GM21825 (cell line): ENCODE data around the gene IRAK1BP1.
"Not testable (repeated sequence)": the region's sequence is repeated elsewhere in the genome, so short reads cannot be mapped to it uniquely, and the experiment has no call there.

Experiments used
- ATAC-seq: cut with Tn5 transposase; IDR thresholded peaks from one replicate; pipeline ENCODE4 v1.9.1; 2021; ENCODE audit warnings: mild to moderate bottlenecking, moderate library complexity; ENCODE audit not compliant: unreplicated experiment

The IRAK1BP1 gene, protein sequence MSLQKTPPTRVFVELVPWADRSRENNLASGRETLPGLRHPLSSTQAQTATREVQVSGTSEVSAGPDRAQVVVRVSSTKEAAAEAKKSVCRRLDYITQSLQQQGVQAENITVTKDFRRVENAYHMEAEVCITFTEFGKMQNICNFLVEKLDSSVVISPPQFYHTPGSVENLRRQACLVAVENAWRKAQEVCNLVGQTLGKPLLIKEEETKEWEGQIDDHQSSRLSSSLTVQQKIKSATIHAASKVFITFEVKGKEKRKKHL

DNA sequence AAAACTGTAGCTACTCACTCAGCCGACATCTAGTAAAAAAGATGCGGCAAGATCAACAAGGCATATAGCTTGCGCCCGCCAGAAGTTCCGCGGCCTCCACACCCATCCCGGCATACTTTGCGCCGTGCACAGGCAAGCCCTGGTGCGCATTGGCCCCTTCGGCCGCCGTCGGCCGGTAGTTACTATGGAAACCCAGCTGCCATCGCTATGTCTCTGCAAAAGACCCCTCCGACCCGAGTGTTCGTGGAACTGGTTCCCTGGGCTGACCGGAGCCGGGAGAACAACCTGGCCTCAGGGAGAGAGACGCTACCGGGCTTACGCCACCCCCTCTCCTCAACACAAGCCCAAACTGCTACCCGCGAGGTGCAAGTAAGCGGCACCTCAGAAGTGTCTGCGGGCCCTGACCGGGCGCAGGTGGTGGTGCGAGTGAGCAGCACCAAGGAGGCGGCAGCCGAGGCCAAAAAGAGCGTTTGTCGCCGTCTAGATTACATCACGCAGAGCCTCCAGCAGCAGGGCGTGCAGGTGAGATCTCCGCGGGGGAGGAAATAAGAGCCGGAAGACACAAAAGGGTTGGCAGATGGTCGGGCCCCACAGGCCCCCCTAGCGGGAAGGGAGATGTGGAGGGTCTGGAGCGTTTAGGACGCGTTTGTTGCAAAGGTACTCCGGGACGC is at the start of gene IRAK1BP1:
Gene IRAK1BP1, plus strand, starts transcription at position 182 of the 671 bp plus-strand sequence. Its CDS starts 26 bp downstream, at position 208.
- ATAC-seq: peak; percentile 96

DNA sequence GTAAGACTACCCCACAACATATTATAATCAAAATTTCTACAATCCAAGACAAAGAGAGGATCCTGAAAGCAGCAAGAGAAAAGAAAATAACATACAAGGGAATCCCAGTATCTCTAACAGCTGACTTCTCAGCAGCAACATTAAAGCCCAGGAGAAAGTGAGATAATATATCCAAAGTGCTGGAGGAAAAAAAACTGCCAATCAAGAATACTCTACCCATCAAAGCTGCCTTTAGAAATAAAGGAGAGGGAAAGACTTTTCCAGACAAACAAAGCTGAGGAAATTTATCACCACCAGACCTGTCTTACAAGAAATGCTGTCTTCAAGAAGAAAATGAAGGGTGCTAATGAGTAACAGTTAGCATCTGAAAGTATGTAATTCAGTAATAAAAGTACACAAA is 43.3 kb upstream of the IRAK1BP1 start:
- no peak for ATAC-seq

DNA sequence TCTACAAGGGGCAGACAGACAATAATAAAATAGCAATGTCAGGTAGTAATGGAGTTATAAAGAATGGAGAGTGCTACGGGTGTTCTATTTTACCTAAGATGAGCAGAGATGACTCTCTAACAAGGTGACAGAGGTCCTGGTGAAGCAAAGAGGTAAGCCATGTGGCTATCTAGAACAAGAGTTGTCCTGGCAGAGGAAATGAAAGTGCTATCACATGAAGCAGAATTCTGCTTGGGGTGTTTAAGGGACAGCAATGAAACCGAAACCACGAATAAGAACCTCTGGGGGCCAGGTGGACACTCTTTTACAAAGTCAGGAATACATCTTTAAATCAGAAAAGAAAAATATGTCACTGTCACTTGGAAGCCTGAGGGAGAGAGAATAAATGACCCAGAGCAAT is 37.9 kb upstream of the IRAK1BP1 start:
- ATAC-seq: no peak

DNA sequence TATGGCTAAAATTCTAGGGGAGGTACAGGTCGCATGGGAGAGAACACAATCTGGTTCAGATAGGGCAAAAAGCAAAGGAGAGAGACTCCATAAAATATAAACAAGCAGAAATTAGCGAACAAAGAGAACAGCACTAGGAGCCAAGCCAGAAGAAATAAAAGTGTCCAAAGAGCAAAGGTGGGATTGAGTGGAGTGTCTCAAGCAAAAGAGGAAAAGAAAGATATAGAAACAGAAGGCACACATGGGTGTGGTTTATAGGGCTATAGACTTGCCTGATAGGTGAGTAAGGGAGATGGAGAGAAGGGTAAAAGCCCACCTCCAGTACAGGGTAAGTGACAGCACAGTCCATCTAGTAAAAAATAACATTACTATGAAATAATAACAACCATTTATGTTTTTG is 36.5 kb upstream of the IRAK1BP1 start:
- ATAC-seq: no peak

DNA sequence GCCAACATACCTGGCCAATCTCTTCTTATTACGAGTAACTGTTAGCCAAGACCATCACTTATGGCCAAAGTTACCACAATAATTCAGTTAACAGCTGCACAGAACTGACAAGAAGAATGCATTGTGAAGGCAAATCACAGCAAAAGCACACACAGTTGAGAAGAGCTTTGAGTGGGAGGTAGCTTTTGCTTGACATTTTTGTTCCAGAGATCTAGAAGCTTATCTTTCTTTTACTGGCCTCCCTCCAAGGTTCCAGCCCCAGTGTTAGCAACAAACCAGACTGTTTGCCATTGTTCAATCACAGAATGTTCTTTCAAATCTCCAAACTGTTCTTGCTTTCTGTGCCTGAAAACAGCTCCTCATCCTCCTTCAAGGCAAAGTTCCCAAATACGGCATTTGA is 35.9 kb upstream of the IRAK1BP1 start:
- ATAC-seq: no peak

DNA sequence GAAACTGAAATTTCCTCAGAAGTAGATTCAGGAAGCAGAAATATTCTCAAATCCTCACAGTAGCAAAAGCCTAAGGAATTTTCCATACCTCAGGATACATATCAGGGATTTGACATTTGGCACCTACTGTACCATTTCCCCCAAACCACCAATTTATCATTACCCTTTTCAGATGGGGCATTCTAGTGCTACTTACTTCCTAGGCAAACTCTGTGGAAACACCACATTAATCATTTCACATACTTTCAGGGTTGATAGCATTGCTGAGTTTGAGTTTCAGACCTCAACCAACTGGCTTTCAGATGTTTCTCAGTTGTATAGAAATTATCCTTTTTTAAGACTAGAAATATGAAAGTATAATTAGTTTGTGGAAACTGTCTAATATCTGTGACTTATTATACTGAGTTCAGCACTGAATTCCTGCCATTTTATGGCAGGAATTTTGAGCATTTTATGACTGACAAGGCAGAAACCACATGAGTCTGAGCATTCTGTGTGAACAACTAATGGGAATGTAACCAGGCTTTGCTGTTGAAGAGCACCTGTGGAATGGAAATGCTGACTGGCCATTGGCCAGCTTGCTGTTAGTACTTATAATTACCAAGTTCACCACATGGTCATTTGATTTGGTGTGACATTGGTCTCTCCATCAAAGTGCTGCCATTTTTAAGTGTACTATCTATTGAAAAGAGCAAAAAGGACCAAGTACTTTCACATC is 35.1 kb upstream of the IRAK1BP1 start:
- no peak for ATAC-seq

DNA sequence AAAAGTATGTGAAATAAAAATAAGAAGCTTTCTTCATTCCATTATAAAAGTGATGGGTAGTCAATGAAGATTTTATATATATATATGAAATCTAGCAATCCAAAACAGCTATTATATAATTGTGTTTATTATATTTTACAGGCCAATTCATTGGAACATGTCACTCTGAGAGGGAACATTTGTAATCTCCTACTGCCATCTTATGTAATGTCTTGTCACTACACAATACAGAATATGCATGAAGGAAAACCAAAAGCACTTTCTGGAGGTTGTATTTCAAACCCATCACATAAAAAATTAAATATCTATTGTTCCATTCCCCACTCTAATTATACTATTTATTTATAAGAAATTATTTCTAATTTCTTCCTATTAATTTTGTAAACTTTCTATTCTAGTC is 31.5 kb upstream of the IRAK1BP1 start:
- no peak for ATAC-seq

DNA sequence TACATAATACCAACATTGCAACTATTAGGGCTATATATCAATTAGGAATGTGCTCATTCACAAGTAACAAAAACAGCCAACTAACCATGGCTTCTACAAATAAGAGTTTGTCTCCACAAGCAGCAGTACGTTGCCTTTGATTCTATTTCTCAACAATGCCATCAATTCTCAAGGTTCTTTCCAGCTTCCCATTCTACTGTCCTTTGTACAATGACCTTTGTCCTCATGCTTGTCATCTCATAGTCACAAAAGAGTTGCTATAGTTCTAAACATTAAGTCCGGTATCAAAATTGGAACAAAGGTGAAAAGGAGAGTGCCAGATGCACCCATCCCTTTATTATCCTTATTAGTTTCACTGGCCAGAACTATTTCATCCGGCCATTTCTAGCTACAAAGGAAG is 30.8 kb upstream of the IRAK1BP1 start:
- no peak for ATAC-seq

DNA sequence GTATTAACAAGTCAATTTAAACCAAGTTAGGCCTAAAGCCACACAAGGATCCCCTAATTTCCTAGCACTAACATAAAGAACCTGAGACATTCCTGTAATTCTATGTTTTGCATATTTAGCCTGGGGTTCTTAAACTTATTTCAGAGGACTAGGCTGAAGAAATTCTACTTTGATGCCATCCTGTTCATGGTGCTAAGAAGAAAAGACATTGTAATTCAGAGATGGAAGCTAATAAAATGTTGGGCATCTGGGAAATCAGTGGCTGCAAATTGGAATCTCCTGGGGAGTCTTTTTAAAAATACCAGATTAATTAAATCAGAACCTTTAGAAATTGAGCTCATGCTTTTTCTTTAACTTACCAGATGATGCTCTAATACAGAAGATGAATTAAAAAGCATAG is 26.2 kb upstream of the IRAK1BP1 start:
- ATAC-seq: no peak

DNA sequence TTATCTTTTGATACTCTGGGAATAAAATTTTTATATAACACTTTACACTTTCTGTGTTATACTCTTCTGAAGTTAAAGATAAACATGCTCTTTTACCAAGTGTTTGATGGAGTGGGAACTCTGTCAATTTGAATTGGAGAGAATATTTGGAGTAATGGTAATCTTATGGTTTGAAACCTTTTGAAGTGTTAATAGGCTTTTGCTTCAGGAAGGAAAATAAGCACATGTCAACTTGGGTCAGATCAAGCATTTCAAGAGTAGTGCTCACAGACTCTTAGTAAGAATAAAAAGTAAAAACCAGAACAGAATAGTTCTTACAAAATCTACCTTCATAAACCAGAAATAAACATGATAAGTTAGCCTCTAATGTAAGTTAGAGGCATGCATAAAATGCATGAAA is 24.4 kb upstream of the IRAK1BP1 start:
- ATAC-seq: no peak

DNA sequence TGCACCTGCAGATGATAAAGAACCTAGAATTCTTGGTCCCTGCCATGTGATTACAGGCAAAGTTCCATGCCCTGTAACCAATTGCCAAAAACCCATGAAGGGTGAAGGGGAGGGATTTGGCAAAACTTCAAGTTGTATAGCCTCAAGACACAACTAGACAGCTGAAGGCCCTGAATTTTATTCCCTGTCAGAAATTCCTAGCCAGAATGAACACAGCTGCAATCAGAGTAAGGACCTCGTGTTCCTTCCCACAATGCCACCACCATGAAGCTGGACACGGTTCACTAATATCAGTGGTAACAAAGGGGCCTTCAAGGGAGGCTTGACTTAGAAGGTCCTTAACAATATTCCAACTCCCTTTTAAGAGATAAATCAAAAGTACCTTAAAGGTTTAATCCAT is 22.5 kb upstream of the IRAK1BP1 start:
- ATAC-seq: no peak

DNA sequence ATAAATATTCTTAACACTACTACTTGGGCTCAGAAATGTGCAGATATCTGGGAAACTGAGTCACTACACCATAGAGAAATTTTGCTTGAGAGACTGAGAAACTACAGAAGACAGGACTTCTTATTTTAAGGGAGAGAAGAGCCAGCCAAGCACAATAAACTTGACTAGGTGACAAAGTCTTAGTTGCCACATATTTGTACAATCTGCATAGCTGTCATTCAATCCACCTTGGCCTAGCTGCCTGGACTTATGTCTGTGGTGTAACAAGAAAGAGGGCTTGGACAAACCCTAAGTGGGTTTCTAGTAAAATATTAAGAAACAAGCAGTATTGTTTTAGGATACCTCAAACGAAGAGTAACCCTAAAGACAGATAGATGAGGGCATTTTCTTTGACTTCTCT is 21.8 kb upstream of the IRAK1BP1 start:
- no peak for ATAC-seq

DNA sequence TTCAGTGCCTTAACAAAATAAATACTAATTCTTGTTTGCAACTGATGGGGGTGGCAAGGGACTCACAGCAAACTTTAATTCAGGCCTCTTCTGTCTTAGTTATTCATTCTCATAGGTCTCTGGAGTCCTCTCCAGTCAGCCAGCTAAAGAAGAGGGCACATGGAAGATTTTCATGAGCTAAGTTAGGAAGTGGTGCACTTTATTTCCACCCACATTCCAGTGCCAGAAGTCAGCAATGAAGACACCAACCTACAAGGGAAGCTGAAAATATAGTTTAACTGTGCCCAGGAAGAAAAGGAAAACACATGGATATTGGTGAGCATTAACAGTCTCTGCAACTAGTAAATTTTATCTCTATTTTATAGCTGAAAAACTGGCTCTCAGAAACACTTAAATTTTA is 16.7 kb upstream of the IRAK1BP1 start:
- ATAC-seq: no peak

DNA sequence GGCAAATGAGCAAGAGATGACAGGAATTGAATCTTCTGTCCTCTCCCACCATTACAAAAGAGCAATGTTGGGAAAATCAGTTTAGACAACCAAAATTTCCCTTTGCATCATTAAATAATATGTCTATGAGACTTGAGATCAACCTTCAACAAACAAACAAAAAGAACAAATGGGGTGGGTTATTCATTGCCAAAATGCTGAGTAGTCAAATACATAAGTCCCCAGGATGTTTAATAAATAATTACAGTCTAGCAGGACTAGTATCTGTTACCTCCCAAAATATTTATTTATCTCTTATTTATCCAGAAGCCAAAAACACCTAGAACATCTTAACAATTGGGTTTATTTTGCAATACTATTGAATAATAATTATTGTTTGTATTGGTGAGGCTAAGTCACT is 16.2 kb upstream of the IRAK1BP1 start:
- no peak for ATAC-seq

DNA sequence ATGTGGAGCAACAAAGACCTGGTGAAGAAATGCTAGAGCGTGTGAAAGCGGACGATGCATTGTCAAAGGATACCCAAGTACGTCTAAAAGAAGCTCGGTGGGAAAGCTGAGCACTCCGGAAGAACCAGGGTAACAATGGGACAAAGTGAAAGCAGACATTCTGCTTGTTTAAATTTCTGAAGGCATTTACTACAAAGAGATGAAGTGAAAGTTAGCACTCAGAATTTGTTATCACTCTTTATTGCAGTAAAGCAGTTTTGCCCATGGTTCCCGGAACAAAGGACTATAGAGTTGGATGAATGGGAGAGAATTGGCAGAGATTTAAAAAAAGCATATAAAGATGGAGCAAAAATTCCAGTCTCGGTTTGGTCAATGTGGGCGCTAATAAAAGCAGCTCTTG is 12.8 kb upstream of the IRAK1BP1 start:
- no peak for ATAC-seq

DNA sequence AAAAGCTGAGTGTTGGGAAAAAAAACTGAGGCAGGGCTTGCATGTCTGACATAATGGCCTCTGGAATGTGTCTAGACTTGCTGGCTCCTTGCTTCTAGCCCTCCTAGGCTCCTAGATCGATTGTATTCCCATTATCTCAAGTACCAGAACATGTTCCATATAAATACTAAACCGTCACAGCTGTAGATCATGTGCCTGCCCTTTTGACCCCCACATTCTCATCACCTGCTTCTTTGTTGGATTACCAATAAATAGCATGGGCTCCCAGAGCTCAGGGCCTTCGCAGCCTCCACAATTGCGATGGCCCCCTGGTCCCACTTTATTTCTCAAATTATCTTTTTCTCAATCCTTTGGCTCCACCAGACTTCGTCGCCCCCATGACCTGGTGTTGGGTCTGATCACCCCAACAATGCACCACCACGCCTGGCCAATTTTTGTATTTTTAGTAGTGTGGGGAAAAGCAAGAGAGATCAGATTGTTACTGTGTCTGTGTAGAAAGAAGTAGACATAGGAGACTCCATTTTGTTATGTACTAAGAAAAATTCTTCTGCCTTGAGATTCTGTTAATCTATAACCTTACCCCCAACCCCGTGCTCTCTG is 8.9 kb upstream of the IRAK1BP1 start:
- not testable (repeated sequence) for ATAC-seq

DNA sequence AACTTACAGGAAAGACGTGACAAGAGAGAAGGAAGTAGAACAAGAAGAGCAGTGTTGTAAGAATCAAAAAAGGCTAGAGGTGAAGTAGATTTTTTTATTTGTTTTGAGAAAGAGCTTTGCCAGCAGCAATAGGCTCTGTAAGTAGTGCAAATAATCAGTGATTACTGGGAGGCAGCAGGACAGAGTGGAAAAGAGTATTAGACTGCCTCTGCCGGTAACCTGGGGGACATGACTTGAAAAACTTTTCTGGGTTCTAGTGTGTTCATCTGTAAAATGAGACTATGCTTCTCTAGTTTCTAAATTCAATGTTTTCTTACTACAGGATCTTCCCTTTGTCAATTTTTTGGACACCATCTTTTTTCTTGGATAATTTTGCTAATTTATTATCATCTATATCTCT is 5.8 kb upstream of the IRAK1BP1 start:
- ATAC-seq: no peak

DNA sequence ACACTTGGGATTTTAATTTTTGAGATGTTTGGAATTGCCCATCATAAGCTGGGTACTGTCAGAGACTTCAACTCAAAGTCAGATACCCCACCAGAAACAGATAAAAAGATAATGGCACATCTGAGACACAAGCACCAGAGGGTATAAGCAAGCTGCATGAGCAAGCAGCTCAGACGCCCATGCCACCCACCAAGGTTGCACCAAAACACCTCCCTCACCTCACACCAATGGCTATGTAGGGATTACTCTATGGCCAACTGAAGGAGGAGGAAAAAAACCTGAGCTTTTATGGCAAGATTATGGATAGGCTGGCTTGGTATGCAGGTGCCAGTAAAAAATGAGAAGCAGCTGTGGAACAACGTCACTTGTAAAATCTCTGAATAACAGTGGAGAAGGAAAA is 3.8 kb upstream of the IRAK1BP1 start:
- ATAC-seq: no peak

DNA sequence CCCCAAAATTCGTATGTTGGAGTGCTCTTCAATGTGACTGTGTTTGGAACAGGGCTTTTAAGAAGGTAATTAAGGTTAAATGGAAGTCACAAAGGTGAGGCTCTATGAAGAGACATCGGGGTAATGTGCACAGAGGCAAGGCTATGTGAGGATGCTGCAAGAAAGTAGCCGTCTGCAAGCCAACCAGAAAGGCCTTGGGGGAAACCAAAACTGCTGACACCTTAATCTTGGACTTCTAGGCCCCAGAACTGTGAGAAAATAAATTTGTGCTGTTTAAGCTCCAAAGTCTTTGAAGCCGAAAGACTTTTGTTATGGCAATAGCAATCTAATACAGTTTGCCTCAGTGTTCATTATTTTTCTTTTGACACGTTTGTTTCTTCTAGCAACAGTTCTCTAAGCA is 2.4 kb upstream of the IRAK1BP1 start:
- ATAC-seq: no peak

DNA sequence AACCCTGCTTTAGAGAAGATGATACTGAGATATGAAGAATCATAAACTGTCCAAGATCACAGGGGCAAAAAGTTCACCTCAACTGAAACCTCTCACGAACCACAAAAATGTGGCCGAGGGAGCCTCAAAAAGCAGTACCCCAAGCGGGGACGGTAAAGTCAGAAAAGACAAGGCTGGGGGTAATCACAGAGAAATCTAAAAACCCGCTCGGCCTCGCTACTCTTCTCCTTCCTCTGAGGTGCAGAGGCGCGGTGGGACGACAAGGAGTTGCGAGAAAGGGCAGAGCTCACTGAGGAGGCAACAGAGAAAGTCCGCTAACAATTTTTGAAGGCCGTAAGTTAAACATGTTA is 356 bp upstream of the IRAK1BP1 start:
- ATAC-seq: peak; percentile 35

DNA sequence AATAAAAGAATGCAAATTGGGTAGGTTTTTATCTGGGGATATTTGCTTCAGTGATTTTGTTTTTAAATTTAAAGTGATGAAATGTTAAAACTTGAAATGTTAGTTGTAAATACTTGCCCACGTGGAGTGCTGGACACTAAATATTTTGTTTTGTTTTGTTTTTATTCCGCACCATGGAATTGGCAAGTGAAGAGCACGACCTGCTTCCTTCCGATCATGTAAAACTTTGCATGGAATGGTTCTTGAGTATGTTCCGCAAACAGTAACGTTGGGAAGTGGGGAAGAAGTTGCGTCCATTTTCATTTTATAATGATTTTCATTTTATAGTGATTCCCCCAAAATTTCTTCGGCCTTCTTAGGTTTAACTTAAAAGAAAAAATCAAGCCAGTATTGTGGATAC is 765 bp downstream of the IRAK1BP1 start:
- ATAC-seq: no peak

DNA sequence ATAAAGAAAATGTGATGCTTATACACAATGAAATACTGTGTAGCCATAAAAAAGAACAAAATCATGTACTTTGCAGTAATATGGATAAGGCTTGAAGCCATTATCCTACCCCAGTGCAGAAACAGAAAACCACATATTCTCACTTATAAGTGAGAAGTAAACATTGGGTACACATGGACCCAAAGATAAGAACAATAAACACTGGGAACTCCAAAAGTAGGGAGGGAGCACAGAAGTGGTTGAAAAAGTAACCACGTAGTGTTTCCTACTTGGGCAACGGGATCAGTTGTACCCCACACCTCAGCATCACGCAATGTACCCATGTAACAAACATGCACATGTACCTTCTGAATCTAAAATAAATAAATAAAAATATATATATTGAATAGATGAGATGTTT is 8.2 kb downstream of the IRAK1BP1 start:
- no peak for ATAC-seq
